ENCODE measurements around the gene CREB3L2. TPM values are rescaled to one million over a fixed set of nuclear protein-coding genes. Genes with fewer than 3 reads are reported as not detected.

Gene CREB3L2
- total RNA-seq, 4 donors from 2014 or later: 16.4 to 37.0 (median 19.9) TPM

DNA sequence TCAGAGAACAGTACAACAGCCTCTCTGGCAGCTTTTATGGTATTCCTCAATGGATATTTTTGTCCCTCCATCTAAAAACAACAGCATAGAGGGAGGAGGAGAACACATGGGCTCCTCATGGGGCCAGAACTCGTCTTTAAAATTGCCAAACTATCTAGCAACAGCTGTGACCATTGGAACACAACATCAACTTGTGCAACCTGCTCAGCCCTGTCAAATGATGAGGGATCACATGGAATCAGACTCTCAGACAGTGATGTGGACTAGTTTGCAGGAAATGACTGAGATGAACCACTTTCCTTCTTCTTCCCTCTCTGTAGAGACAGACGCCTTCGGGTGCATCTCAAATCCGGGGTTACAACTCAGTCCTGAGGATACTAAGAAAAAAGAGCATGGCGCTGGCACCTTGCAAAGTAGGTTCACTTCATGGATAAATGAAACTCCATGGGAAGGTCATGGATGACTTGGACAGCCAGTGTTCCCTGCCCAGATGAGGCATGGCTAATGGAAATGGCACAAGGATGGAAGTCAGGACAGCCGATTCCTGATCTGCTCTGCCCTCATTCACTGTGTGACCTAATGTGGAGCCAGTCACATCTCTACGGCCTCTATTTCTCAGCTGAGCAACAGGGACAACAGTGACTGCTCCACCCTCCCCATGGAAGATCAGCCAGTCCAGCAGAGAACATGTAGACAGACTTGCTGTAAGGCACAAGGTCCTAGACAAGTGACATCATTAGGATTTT, 130.5 kb downstream of the CREB3L2 start:
- no peak for DNase-seq
- in situ Hi-C loops (cut with MboI; ENCODE audit: low pct_ligation_motif_present in 1 of 4, low pct_unique_long_range_greater_than_20kb in 1 of 4, low sequenced_read_pairs in 3 of 4): loop anchor here in 1 of 4 donors (25.0 kb wide), 1 partner anchor 209 kb away; no protein-coding TSS in a partner anchor
- TF ChIP-seq POLR2AphosphoS5 (IDR thresholded peaks at IDR 0.05) (peak in 1 of 3 donors; percentile 48), POLR2A (IDR thresholded peaks at IDR 0.05) (no peak)
- no peaks in the 10 kb centered on the region for H3K27me3 ChIP-seq
- WGBS, 2 donors (ENCODE audit: low coverage in 1 of 2): 90 to 93% methylated on average over 3 to 7 of the region's 7 CpGs
- H3K36me3 ChIP-seq: peaks cover 0 to 15% (median 2%) of the 10 kb centered on the region in 4 donors
- H3K27ac ChIP-seq: no peak overlapping the region
- intact Hi-C loops (cut with DNase I; ENCODE audit: low total_unique reads): no loop called here
- no peaks in the 10 kb centered on the region for H3K9me3 ChIP-seq
- no peak overlapping the region for H3K4me3 ChIP-seq
- H3K4me1 ChIP-seq: no peaks in the 10 kb centered on the region

DNA sequence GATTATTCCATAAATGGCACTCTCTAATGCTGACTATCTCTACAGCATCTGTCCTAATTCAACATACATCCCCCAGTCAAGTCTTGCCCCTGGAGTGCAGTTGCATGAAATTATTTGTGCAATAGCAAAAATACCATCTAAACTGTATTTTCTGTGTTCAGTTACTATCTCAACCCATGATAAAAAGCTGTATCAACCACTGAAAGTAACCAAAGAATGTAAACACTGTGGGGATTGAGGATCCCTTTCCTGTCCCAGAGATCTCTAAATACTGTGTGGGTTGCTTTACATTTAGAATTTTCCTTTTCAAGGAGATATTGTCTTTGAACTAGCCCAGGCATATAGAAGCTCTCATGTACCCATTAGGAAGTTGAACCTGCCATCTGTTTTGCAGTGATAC, 131.2 kb downstream of the CREB3L2 start:
- Histone ChIP-seq H3K27ac (no peak overlapping the region), H3K4me3 (no peak overlapping the region), H3K4me1 (no peaks in the 10 kb centered on the region), H3K27me3 (no peaks in the 10 kb centered on the region), H3K36me3 (peaks cover 0 to 15% (median 2%) of the 10 kb centered on the region in 4 donors), H3K9me3 (peaks cover 0 to 4% of the 10 kb centered on the region in 2 donors)
- in situ Hi-C loops (cut with MboI; ENCODE audit: low pct_ligation_motif_present in 1 of 4, low pct_unique_long_range_greater_than_20kb in 1 of 4, low sequenced_read_pairs in 3 of 4) (loop anchor here in 1 of 4 donors (25.0 kb wide), 1 partner anchor 208 kb away; no protein-coding TSS in a partner anchor), intact Hi-C loops (cut with DNase I; ENCODE audit: low total_unique reads) (no loop called here)
- no peak for DNase-seq
- TF ChIP-seq POLR2AphosphoS5 (IDR thresholded peaks at IDR 0.05) (no peak), EP300 (IDR thresholded peaks at IDR 0.05; ENCODE audit: low read depth) (no peak), POLR2A (IDR thresholded peaks at IDR 0.05) (no peak), CTCF (IDR thresholded peaks at IDR 0.05) (no peak)

DNA sequence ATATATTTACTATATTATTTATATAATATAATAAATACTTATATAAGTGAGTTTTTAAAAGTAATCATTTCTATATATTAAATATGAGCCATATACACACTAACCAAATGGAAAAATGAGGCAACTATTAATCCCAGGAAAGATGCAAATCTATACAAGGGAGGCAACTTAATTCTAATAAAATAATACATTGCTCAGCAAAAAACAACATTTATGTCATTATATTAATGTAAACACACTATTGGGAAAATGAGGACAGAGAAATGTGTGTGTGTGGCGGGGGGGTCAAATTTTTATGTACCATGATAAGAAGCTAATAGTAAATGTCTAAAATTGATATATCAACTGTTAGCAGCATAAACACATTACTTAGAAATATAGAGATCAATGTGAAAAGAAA, 131.8 kb downstream of the CREB3L2 start:
- intact Hi-C loops (cut with DNase I; ENCODE audit: low total_unique reads): no loop called here
- H3K27ac ChIP-seq: no peak overlapping the region
- peaks cover 0 to 4% of the 10 kb centered on the region in 2 donors for H3K9me3 ChIP-seq
- H3K27me3 ChIP-seq: no peaks in the 10 kb centered on the region
- no peak for TF ChIP-seq POLR2A (IDR thresholded peaks at IDR 0.05)
- TF ChIP-seq POLR2AphosphoS5 (IDR thresholded peaks at IDR 0.05): no peak
- no peak for TF ChIP-seq EP300 (IDR thresholded peaks at IDR 0.05; ENCODE audit: low read depth)
- TF ChIP-seq CTCF (IDR thresholded peaks at IDR 0.05): no peak
- H3K36me3 ChIP-seq: peaks cover 0 to 15% (median 2%) of the 10 kb centered on the region in 4 donors
- H3K4me3 ChIP-seq: no peak overlapping the region
- in situ Hi-C loops (cut with MboI; ENCODE audit: low pct_ligation_motif_present in 1 of 4, low pct_unique_long_range_greater_than_20kb in 1 of 4, low sequenced_read_pairs in 3 of 4): loop anchor here in 1 of 4 donors (25.0 kb wide), 1 partner anchor 208 kb away; no protein-coding TSS in a partner anchor
- 97 to 100% methylated on average over 1 of the region's 1 CpG for WGBS, 2 donors (ENCODE audit: low coverage in 1 of 2)
- no peaks in the 10 kb centered on the region for H3K4me1 ChIP-seq
- DNase-seq: no peak

DNA sequence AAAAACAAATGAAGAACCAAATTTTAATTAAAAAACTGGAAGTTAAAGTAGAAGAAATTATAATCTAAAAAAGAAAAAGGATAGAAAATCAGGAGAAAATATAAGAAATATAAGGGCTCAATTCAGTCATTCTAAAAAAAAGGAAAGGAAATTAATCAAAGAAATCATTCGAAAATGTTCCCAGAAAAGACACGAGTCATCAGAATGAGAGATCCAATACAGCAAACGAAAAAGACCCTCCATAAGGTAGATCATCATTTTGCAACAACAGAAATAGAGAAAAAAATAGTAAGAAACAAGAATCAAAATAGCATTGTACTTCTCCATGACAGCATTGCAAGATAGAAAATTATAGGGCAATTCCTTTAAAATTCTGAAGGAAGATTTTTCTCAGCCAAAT, 132.6 kb downstream of the CREB3L2 start:
- in situ Hi-C loops (cut with MboI; ENCODE audit: low pct_ligation_motif_present in 1 of 4, low pct_unique_long_range_greater_than_20kb in 1 of 4, low sequenced_read_pairs in 3 of 4): loop anchor here in 1 of 4 donors (25.0 kb wide), 1 partner anchor 207 kb away; no protein-coding TSS in a partner anchor
- no peak overlapping the region for H3K27ac ChIP-seq
- H3K9me3 ChIP-seq: peaks cover 0 to 4% of the 10 kb centered on the region in 2 donors
- H3K27me3 ChIP-seq: no peaks in the 10 kb centered on the region
- H3K36me3 ChIP-seq: peaks cover 0 to 15% (median 2%) of the 10 kb centered on the region in 4 donors
- DNase-seq: no peak
- TF ChIP-seq POLR2A (IDR thresholded peaks at IDR 0.05): no peak
- no peak for TF ChIP-seq POLR2AphosphoS5 (IDR thresholded peaks at IDR 0.05)
- no peak for TF ChIP-seq EP300 (IDR thresholded peaks at IDR 0.05; ENCODE audit: low read depth)
- no peak for TF ChIP-seq CTCF (IDR thresholded peaks at IDR 0.05)
- intact Hi-C loops (cut with DNase I; ENCODE audit: low total_unique reads): no loop called here
- WGBS, 2 donors (ENCODE audit: low coverage in 1 of 2): 91 to 94% methylated on average over 3 of the region's 3 CpGs
- no peak overlapping the region for H3K4me3 ChIP-seq
- no peaks in the 10 kb centered on the region for H3K4me1 ChIP-seq
